Ishikawa (cell line): Measurements from ENCODE around the gene PRRC2B.

Experiments
- CEBPB ChIP-seq: IDR thresholded peaks from 2 replicates; pipeline ENCODE4 v1.6.1; 2012
- EP300 ChIP-seq: IDR thresholded peaks from 2 replicates; pipeline ENCODE4 v1.6.1; 2012; ENCODE audit warnings: borderline replicate concordance
- MAX ChIP-seq: IDR thresholded peaks from 2 replicates; pipeline ENCODE4 v1.6.1; 2012
- NFIC ChIP-seq: IDR thresholded peaks from 2 replicates; pipeline ENCODE4 v1.6.1; 2012
- RAD21 ChIP-seq: IDR thresholded peaks from 2 replicates; pipeline ENCODE4 v1.6.1; 2012; ENCODE audit warnings: low read depth
- TEAD4 ChIP-seq: IDR thresholded peaks from 2 replicates; pipeline ENCODE4 v1.6.1; 2012
- YY1 ChIP-seq: IDR thresholded peaks from 2 replicates; pipeline ENCODE4 v1.6.1; 2012; ENCODE audit warnings: low read depth
- TF ChIP-seq, protein P1 (sequence below): IDR thresholded peaks from 2 replicates; pipeline ENCODE4 v1.6.1; 2012; ENCODE audit warnings: low read depth, mild to moderate bottlenecking

DNA sequence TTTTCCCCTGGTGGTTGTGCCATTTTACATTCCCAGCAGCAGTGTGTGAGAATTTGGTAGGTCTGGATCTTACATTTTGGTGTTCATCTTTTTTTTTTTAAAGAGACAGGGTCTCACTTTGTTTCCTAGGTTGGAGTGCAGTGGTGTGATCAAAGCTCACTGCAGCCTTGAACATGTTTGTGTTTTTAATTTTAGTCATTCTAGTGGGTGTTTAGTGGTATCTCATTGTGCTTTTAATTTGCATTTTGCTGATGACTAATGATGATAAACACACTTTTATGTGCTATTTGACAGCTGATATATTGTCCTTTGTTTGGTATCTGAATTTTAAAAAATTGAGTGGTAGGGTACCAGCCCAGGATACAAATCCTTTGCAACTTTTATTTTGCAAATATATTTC is 55.4 kb downstream of the PRRC2B start:
- TF ChIP-seq, protein P1, sequence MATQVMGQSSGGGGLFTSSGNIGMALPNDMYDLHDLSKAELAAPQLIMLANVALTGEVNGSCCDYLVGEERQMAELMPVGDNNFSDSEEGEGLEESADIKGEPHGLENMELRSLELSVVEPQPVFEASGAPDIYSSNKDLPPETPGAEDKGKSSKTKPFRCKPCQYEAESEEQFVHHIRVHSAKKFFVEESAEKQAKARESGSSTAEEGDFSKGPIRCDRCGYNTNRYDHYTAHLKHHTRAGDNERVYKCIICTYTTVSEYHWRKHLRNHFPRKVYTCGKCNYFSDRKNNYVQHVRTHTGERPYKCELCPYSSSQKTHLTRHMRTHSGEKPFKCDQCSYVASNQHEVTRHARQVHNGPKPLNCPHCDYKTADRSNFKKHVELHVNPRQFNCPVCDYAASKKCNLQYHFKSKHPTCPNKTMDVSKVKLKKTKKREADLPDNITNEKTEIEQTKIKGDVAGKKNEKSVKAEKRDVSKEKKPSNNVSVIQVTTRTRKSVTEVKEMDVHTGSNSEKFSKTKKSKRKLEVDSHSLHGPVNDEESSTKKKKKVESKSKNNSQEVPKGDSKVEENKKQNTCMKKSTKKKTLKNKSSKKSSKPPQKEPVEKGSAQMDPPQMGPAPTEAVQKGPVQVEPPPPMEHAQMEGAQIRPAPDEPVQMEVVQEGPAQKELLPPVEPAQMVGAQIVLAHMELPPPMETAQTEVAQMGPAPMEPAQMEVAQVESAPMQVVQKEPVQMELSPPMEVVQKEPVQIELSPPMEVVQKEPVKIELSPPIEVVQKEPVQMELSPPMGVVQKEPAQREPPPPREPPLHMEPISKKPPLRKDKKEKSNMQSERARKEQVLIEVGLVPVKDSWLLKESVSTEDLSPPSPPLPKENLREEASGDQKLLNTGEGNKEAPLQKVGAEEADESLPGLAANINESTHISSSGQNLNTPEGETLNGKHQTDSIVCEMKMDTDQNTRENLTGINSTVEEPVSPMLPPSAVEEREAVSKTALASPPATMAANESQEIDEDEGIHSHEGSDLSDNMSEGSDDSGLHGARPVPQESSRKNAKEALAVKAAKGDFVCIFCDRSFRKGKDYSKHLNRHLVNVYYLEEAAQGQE, result no peak
- no peak for TF ChIP-seq NFIC
- no peak for TF ChIP-seq RAD21
- TF ChIP-seq EP300, result no peak
- no peak for TF ChIP-seq YY1
- no peak for TF ChIP-seq MAX
- no peak for TF ChIP-seq TEAD4
- no peak for TF ChIP-seq CEBPB
